Measurements from ENCODE around the gene NTN5.
A peak's percentile ranks its signal among the peaks of the same experiment; 100 is the strongest.

NTN5 gene

DNA sequence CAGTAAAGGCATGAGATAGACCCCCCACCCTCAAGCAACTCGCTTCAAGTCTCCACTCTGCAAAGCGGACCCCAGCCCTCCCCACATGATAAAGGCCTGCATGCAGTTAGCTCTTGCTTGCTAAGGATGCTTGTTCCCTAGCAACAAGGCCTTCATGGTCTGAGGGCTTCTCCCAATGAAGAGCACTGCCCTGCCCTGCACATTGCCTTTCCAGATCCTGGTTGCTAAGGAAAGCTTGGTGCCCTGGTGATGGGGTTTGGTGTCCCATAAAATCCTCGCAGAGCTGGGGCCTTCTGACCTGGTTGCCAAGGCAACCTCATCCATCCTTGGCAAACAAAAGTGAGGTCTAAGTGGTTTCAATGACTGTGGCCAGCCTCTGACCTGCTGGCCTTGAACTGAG, 41.6 kb downstream of the NTN5 start:
- no peak for DNase-seq (ENCODE audit: low read depth in 2 of 3, low spot score in 1 of 3)

DNA sequence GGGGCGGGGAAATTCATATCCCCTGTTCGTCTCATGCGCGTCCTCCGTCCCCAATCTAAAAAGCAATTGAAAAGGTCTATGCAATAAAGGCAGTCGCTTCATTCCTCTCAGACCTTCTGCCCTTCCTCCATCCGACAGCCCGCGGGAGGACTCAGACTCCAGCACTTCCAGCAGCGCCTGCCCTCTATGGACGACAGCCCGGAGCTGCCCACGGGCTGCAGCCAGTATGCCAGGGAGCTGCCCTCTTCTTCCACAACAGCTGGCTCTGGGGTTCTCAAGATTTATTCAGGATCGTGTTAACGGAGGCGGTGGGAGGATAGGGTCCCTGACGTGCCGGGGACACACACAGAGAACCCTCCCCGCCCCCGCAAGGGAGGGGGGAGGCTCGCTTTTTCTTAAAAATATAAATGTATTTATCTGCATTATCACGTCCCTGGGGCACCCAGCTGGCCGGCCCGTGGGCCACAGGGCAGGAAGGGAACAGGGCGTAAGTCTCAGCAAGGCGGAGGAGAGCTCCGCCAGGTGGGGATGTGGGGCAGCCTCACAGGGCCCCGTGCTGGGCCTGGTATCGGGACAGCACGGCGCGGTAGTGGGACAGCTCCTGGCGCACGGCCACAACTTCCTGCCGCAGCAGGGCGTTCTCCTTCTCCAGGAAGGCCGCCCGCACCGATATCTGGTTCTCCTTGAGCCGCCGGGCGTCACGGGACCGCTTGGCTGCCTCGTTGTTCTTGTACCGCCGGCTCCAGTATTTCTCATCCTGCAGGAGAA, 42.3 kb downstream of the NTN5 start:
- no peak for DNase-seq (ENCODE audit: low read depth in 2 of 3, low spot score in 1 of 3)

DNA sequence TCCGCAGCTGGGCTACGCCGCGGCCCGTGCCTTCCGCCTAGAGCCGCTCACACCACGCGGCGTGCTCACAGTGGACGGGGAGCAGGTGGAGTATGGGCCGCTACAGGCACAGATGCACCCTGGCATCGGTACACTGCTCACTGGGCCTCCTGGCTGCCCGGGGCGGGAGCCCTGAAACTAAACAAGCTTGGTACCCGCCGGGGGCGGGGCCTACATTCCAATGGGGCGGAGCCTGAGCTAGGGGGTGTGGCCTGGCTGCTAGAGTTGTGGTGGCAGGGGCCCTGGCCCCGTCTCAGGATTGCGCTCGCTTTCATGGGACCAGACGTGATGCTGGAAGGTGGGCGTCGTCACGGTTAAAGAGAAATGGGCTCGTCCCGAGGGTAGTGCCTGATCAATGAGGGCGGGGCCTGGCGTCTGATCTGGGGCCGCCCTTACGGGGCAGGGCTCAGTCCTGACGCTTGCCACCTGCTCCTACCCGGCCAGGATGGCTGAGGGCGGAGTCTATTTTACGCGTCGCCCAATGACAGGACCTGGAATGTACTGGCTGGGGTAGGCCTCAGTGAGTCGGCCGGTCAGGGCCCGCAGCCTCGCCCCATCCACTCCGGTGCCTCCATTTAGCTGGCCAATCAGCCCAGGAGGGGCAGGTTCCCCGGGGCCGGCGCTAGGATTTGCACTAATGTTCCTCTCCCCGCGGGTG, 43.1 kb downstream of the NTN5 start:
- no peak for DNase-seq (ENCODE audit: low read depth in 2 of 3, low spot score in 1 of 3)

DNA sequence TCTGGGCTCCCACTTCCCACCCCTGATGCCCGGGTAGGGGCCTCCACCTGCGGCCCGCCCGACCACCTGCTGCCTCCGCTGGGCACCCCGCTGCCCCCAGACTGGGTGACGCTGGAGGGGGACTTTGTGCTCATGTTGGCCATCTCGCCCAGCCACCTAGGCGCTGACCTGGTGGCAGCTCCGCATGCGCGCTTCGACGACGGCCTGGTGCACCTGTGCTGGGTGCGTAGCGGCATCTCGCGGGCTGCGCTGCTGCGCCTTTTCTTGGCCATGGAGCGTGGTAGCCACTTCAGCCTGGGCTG, 43.6 kb downstream of the NTN5 start:
- DNase-seq (ENCODE audit: low read depth in 2 of 3, low spot score in 1 of 3) = no peak

DNA sequence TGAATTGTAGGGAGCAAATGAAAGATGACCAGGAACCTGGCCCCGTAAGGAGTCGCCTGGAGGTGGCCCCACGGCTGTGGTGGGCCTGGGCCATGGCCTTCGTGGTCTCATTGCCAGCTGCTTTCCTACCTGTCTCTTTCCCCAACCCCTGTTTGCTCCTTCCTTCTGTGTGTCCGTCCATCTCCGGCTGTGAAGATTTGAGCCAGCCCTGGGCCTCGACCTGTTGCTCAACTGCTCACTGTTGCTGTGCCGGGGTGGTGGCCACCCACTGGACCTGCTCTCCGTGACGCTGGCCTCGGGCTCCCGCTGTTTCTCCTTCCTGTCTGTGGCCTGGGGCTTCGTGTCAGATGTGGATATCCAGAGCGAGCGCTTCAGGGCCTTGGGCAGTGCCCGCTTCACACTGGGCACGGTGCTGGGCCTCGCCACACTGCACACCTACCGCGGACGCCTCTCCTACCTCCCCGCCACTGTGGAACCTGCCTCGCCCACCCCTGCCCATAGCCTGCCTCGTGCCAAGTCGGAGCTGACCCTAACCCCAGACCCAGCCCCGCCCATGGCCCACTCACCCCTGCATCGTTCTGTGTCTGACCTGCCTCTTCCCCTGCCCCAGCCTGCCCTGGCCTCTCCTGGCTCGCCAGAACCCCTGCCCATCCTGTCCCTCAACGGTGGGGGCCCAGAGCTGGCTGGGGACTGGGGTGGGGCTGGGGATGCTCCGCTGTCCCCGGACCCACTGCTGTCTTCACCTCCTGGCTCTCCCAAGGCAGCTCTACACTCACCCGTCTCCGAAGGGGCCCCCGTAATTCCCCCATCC, 44.1 kb downstream of the NTN5 start:
- DNase-seq (ENCODE audit: low read depth in 2 of 3, low spot score in 1 of 3) = no peak

DNA sequence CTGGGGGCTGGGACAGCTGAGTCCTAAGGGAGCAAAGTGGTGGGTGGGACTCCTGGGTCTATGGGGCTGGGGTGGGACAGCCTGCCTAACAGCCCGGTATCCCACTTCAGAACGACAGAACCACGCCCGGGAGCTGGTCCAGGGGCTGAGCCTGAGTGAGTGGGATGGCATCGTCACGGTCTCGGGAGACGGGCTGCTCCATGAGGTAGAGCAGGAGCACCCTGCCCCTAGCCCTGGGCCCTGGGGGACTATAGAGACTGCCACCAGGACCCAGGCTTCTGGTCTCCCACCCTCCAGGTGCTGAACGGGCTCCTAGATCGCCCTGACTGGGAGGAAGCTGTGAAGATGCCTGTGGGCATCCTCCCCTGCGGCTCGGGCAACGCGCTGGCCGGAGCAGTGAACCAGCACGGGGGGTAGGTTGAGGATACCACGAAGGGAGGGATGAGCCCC, 44.9 kb downstream of the NTN5 start:
- no peak for DNase-seq (ENCODE audit: low read depth in 2 of 3, low spot score in 1 of 3)

DNA sequence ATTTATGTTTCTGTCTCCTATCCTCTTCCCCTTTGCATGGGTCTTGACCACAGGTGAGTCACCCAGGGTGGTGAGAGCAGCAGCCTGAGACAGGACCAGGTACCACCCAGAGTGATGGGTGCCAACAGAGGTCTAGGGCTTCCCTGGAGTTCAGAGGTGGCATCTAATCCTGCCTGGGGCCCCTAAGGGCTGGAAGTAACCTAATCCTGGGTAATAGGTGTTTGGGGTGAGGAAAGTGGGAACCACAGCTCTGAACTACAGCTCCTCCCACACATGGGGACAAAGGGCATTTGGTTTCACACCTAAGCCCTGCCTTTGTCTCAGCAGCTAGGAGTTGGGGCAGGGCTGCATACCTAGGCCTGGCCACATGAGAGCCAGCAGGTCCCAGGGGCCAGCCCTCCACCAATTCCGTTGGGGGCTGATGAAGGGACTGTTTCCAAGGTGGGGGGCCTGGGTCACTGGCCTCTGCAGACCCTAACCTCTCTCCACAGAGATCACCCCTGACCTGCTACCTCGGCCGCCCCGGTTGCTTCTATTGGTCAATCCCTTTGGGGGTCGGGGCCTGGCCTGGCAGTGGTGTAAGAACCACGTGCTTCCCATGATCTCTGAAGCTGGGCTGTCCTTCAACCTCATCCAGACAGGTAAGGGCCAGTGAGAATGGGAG, 45.5 kb downstream of the NTN5 start:
- DNase-seq (ENCODE audit: low read depth in 2 of 3, low spot score in 1 of 3) = no peak

DNA sequence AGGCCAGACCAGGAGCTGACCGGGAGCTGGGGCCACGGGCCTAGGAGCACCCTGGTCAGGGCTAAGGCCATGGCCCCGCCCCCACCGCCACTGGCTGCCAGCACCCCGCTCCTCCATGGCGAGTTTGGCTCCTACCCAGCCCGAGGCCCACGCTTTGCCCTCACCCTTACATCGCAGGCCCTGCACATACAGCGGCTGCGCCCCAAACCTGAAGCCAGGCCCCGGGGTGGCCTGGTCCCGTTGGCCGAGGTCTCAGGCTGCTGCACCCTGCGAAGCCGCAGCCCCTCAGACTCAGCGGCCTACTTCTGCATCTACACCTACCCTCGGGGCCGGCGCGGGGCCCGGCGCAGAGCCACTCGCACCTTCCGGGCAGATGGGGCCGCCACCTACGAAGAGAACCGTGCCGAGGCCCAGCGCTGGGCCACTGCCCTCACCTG, 46.9 kb downstream of the NTN5 start:
- no peak for DNase-seq (ENCODE audit: low read depth in 2 of 3, low spot score in 1 of 3)

DNA sequence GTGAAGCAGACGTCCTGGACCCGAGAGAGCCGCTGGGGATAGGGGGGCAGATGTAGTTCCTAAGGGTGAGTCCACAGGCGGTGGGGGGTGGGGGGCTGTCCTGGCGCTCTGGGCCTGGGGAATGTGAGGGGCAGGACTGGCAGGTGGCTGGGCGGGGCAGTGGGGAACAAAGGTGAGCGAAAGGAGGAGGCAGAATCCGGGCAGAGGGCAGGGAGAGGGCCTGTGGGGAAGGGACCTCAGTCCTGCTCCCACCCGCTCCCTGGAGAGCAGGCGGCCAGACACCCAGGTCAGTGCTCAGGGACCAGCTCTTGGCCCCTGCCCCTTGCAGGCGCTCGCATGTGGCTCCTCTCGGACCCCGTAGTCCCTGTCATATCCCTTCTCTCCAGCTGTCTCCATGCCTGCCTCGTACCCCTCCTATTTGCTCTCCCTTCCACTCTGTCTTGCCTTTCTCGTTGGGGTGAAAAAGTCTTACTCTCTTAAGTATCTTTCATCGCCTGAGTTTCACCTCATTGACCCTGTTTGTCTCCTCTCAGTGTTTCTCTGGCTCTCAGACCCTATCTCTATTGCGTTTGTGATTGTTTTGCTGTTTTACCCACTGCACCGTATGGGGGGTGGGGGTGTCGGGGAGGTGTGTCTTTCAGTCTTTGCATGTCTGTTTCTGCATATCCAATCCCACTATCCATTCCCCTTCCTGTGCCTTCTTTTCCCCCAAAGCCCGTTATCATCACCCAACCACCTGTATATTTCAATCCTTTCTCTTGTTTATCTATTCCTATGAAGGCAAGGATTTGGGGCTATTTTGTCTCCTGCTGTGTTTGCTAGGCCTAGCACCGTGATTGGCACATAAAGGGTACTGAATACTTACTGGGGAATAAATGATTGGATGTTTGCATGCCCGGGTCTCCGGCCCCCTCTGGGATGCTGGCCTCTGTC, 47.8 kb downstream of the NTN5 start:
- no peak for DNase-seq (ENCODE audit: low read depth in 2 of 3, low spot score in 1 of 3)

DNA sequence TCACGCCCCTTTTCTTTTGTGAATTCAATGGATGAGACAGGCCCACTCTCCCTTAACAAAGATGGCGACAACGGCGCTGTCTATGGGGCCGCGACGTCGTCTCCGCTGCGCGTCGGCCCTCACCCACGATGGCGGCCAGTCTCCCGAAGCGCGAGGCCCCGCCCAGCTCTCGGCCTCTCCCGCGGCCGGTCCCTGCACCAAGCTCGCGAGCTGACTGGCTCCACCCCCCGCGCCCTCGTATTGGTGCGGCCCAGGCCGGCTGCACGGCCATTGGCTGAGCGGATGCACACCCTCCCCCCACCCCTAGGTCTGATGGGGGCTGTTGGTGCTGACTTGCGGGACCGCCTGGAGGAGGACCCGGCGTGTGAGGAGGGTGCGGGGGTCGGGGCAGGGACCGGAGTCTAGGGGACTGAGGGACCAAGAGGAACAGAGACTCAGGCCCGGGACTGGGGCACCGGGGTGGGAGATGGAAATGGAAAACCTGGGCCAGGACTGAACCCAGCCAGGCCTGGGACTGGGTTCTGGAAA, 48.7 kb downstream of the NTN5 start:
- peak; percentile 94 to 99 (median 95) for DNase-seq (ENCODE audit: low read depth in 2 of 3, low spot score in 1 of 3)

DNA sequence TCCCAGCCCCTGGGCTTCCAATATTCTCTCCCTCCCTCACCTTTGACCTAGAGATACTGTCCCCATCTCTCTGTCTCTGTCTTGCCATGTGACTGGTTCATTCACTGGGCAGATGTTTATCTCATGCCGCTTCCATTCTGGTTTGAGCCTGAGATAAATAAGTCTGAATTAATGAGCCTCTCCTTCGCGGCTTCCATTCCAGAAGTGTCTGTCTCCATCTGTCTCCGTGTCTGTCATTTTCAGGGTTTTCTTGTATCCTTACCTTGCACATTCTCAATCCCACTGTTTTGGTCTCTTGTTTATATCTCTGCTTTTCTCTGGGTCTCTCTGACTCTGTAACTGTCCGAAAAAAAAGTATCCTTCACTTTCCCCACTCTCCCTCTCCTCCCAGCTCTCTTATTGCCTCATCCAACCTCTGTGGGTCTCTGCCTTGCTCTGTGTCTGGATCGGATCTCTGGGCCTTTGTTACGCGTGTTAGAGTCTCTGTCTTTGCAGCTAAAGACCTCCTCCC, 49.2 kb downstream of the NTN5 start:
- no peak for DNase-seq (ENCODE audit: low read depth in 2 of 3, low spot score in 1 of 3)

DNA sequence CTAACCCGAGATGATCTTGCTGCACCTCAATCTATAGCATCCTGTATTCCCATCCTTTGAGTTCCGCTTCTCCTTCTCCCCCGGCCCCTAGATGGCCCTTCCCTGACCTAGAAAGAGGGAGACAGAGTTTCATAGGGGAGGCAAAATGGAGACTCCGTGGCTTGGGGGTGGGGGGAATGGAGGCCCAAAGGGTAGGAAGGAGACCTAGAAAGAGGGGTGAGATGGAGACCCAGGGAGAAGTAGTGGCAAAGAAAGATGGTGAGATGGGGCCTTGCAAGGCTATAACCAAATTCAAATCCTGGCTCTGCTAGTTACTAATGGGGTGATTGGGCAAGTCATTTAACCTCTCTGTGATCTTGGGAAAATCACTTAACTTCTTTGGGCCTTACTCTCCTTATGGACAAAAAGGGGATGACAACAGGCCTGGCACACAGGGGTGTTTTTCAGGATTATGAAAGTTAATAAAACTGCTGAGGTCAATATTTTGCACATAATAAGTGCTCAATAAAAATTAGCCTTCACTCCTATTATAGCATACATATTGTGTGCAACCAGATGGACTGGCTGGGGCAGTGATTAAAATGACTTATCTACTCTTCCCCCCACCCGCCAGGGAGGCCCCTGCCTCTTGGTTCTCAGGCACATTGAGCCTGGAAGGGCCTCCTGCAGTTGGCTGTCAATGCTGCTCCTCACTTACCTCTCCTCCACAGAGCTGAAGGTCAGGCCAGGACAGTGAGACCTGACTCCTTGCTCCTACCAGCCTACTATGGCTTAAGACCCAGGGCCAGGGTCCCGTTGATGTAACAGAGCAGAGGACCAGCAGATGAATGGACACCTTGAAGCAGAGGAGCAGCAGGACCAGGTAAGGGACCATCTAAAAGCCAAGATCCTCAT, 52.9 kb downstream of the NTN5 start:
- no peak for DNase-seq (ENCODE audit: low read depth in 2 of 3, low spot score in 1 of 3)

DNA sequence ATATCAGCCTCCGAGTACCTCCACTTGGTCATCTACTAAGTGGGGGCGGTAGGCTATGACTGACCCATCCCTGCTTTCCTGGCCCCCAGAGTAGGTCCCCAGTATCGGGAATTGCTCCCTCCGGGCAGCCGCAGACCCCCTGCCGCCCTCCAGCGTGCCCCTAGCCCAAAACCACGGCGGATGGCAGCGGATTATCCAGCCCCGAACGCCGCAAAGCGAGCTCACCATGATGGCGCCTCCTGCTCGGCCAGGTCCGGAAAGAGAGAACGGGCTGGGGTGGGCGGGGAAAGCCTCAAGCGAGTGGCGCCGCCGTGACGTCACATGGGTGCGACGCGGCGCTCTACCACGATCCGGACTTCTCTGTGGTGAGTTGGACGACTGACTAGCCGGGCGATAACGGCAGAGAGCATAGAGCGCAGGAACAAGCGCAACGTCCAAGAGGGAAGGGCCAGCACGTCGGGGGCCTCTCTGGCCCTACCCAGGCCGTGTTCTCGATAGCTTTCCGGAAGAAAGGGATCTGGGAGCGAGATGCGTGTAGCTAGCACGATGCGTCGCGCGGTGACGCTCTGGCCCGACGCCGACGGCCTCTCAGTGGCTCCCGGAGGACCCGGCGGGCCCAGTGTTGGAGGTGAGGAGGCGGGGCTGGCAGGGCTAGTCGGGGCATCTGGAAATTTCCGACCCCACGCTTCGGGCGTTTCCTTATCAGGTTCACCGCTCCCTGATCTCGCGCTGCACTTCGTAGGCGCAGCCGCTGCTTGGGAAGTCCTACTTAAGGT, 53.7 kb downstream of the NTN5 start, which contains the start of the genes RPL18 and SPHK2:
Gene RPL18, minus strand, starts transcription at position 263 of the 776 bp plus-strand sequence. Its CDS starts 35 bp downstream, at position 228.
Gene SPHK2, plus strand, starts transcription at position 591 of the 776 bp plus-strand sequence. CDS start 1,009 bp downstream, outside the sequence.
- DNase-seq (ENCODE audit: low read depth in 2 of 3, low spot score in 1 of 3) = peak; percentile 89 to 94 (median 92)

DNA sequence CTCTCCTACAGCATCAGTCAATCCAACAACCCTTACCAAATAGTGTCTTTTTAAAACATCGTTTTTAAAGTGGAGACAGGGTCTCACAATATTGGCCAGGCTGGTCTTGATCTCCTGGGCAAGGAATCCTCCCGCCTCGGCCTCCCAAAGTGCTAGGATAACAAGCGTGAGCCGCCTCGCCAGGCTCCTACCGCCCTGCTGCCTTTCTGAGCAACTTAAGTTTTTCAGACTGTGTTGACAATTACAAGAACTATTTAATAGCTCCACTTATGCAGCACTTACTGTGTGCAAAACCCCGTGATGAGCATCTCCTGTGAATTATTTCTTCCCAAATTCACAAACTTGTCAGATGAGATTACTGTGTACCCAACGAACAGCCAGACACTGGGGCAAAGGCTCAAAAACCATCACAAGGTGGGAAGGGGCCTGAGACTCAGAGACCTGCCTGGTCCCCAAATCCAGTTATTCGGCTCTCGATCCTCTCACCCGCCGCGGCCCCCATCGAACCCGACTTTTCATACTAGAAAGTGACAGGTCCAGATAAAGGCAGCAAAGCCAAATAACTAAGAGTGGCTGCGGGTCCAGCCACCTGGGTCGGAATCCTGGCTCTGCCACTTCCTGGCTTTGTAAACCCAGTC, 54.4 kb downstream of the NTN5 start:
- no peak for DNase-seq (ENCODE audit: low read depth in 2 of 3, low spot score in 1 of 3)

DNA sequence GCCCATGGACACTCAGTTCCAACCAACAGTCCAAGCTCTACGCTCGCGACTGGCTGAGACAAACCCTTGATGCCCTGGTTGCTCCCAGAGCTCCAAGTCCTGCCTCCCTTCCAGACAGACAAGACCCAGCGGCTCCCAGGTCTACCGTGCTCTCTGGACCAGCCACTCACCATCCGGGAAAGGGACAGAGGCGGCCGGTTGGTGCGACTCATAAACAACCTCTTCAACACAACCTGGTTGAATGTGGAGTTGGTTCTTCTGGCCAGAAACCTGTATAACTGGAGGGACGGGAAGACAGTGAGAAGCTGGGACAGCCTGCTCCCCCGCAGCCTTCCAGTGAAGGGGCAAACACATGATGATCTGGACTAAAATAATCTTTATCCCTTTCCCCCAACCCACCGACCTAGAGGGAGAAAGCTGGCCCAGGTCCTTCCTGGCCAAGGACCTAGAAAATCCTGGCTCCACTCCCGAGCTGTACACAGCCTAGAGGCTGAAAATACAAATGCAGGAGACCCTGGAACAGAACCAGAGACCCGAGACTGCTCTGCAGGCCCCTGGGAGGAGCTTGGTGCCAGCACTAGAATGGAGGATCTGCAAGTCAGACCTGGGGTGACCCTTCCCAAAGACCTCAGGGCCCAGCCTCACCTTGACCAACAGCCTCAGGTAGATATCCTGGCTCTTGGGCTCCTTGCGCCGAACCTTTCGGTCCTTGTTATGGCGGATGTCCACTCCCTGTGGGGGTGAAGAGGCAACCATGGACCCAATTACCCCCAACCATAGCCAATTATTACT, 55.5 kb downstream of the NTN5 start:
- no peak for DNase-seq (ENCODE audit: low read depth in 2 of 3, low spot score in 1 of 3)

DNA sequence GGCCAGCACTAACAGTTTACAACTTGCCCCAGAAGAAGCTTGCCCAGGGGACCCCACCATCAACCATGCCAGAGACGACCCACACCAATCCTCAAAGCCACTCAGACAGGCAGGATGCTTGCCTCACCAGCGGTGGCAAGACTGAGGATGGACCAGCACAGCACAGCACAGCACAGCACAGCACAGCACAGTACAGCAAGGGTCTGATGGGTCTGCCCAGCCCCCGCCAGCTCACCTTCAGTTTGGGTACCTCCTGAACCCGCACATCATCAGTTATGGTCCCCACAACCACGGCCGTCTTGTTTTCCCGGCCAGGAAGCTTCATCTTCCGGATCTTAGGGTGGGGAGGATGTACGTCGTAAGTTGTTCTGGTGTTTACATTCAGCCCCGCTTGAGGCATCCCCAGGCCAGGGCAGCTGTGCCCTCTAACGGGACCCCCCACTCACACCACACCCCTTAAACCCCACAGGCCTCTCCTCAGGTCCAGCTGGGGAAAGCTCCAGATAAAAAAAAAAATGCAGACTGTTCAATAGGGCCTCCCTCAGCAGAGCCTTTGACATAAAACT, 56.2 kb downstream of the NTN5 start:
- DNase-seq (ENCODE audit: low read depth in 2 of 3, low spot score in 1 of 3) = no peak
